H1 (cell line): Measurements from ENCODE around the gene AKR1D1. TPM values are rescaled to one million over a fixed set of nuclear protein-coding genes. Genes with fewer than 3 reads are reported as not detected.

Experiments
- CTCF ChIA-PET: fragments of 300-600 bp; sonication (Branson Sonifier 250); formaldehyde crosslinking; loops from one replicate; lab custom pipeline; 2021; ENCODE audit not compliant: partially characterized antibody; lab: Charles Lee
- POLR2A ChIA-PET: fragments of 300-600 bp; sonication (Branson Sonifier 250); formaldehyde crosslinking; loops from one replicate; lab custom pipeline; 2021; ENCODE audit warnings: inconsistent platforms; ENCODE audit not compliant: partially characterized antibody; lab: Charles Lee
- DNase-seq, 2 experiments: peaks; one replicate each; pipeline versions ENCODE4 v3.0.0 to v3.0.0-alpha.2; 2010 to 2022; ENCODE audit warnings: low spot score in 2 of 2, low read depth in 1 of 2, mixed read lengths in 1 of 2
- FAIRE-seq: peaks from 2 replicates; lab custom pipeline; 2011; peaks lifted over from hg19 to GRCh38; lab: Jason Lieb, UNC
- H2AFZ ChIP-seq: 2 replicates; pipeline ENCODE4 v1.8.1; 2012; ENCODE audit warnings: low read length, inconsistent platforms
- H2AK5ac ChIP-seq: 2 replicates; pipeline ENCODE4 v1.6.1; 2013; ENCODE audit warnings: low read depth, low read length
- H2BK120ac ChIP-seq: replicated peaks from 2 replicates; pipeline ENCODE3; 2013; ENCODE audit warnings: low read depth, low read length, inconsistent platforms
- H2BK12ac ChIP-seq: 2 replicates; pipeline ENCODE4 v1.6.1; 2013; ENCODE audit warnings: low read depth, low read length
- H2BK15ac ChIP-seq: 2 replicates; pipeline ENCODE4 v1.6.1; 2013; ENCODE audit warnings: low read length
- H2BK20ac ChIP-seq: 2 replicates; pipeline ENCODE4 v1.6.1; 2013; ENCODE audit warnings: low read length
- H2BK5ac ChIP-seq: 2 replicates; pipeline ENCODE4 v1.6.1; 2013; ENCODE audit warnings: low read depth, low read length
- H3K14ac ChIP-seq: 2 replicates; pipeline ENCODE4 v1.6.1; 2013; ENCODE audit warnings: inconsistent platforms; ENCODE audit not compliant: insufficient read length
- H3K18ac ChIP-seq: 2 replicates; pipeline ENCODE4 v1.6.1; 2013; ENCODE audit warnings: low read length; ENCODE audit errors: extremely low read depth
- H3K23ac ChIP-seq: 2 replicates; pipeline ENCODE4 v1.6.1; 2013; ENCODE audit warnings: inconsistent platforms; ENCODE audit not compliant: insufficient read length
- H3K23me2 ChIP-seq: 2 replicates; pipeline ENCODE4 v1.6.1; 2013; ENCODE audit warnings: low read depth, low read length
- H3K27ac ChIP-seq: 2 replicates; pipeline ENCODE4 v1.6.1; 2011; ENCODE audit warnings: low read depth, low read length, inconsistent platforms
- H3K27me3 ChIP-seq, 4 experiments: replicated peaks in 1 of 4; 1 replicate in 1 of 4; 2 replicates in 3 of 4; pipeline versions ENCODE4 v1.6.1 to v1.8.1; 2011 to 2013; ENCODE audit warnings: low read length in 3 of 4, mild to moderate bottlenecking in 3 of 4, inconsistent platforms in 2 of 4, mixed read lengths in 2 of 4, moderate library complexity in 1 of 4; ENCODE audit not compliant: control insufficient read depth in 3 of 4, insufficient read depth in 3 of 4; ENCODE audit errors: extremely low read depth in 1 of 4
- H3K36me3 ChIP-seq, 4 experiments: 2 replicates each; pipeline versions ENCODE4 v1.6.1 to v1.8.1; 2011 to 2013; ENCODE audit warnings: mild to moderate bottlenecking in 4 of 4, low read length in 3 of 4, moderate library complexity in 2 of 4, control low read depth in 1 of 4, inconsistent platforms in 1 of 4; ENCODE audit not compliant: insufficient read depth in 4 of 4, control insufficient read depth in 2 of 4
- H3K4ac ChIP-seq: replicated peaks from 2 replicates; pipeline ENCODE3; 2013; ENCODE audit warnings: low read length, low read depth, mixed read lengths, inconsistent platforms; ENCODE audit not compliant: insufficient read length
- H3K4me1 ChIP-seq, 4 experiments: replicated peaks in 1 of 4; 1 replicate in 1 of 4; 2 replicates in 3 of 4; pipeline versions ENCODE4 v1.6.1 to v1.8.1; 2011 to 2013; ENCODE audit warnings: low read length in 3 of 4, inconsistent platforms in 2 of 4, mixed read lengths in 1 of 4; ENCODE audit not compliant: insufficient read depth in 4 of 4, control insufficient read depth in 3 of 4
- H3K4me2 ChIP-seq, 2 experiments: 2 replicates each; pipeline versions ENCODE4 v1.6.1 to v1.8.1; 2011 to 2013; ENCODE audit warnings: low read depth in 2 of 2, low read length in 2 of 2, control low read depth in 1 of 2, inconsistent platforms in 1 of 2, mild to moderate bottlenecking in 1 of 2; ENCODE audit not compliant: insufficient read depth in 1 of 2
- H3K4me3 ChIP-seq, 4 experiments: fragments of 200-600, 300-600 bp in 1 of 4; sonication (generic), shearing (Covaris generic), sonication (Bioruptor Twin) in 1 of 4; 2 replicates each; pipeline versions ENCODE4 v1.5.1 to v1.8.1; 2011 to 2016; ENCODE audit warnings: low read length in 4 of 4, low read depth in 3 of 4, control low read depth in 2 of 4, inconsistent platforms in 2 of 4, mild to moderate bottlenecking in 2 of 4, mixed read lengths in 1 of 4, moderate library complexity in 1 of 4; ENCODE audit not compliant: insufficient read depth in 2 of 4; ENCODE audit errors: extremely low read depth in 1 of 4
- H3K56ac ChIP-seq: replicated peaks from 2 replicates; pipeline ENCODE3; 2013; ENCODE audit warnings: low read depth, mild to moderate bottlenecking, mixed read lengths, low read length, inconsistent platforms; ENCODE audit not compliant: insufficient read length
- H3K79me1 ChIP-seq: 2 replicates; pipeline ENCODE4 v1.6.1; 2013; ENCODE audit warnings: low read depth, low read length, control low read depth
- H3K79me2 ChIP-seq, 2 experiments: 2 replicates each; pipeline versions ENCODE4 v1.6.1 to v1.8.1; 2012 to 2013; ENCODE audit warnings: low read length in 2 of 2, mild to moderate bottlenecking in 2 of 2, inconsistent platforms in 1 of 2; ENCODE audit not compliant: insufficient read depth in 2 of 2, control insufficient read depth in 1 of 2
- H3K9ac ChIP-seq, 4 experiments: replicated peaks in 1 of 4; 1 replicate in 1 of 4; 2 replicates in 3 of 4; pipeline versions ENCODE4 v1.6.1 to v1.8.1; 2011 to 2013; ENCODE audit warnings: low read depth in 3 of 4, low read length in 3 of 4, control low read depth in 2 of 4, mild to moderate bottlenecking in 2 of 4, moderate library complexity in 2 of 4, inconsistent platforms in 1 of 4; ENCODE audit errors: extremely low read depth in 1 of 4
- H3K9me3 ChIP-seq, 2 experiments: 2 replicates each; pipeline versions ENCODE4 v1.6.1 to v1.8.1; 2012 to 2013; ENCODE audit warnings: mild to moderate bottlenecking in 2 of 2, moderate library complexity in 2 of 2, control low read depth in 1 of 2, inconsistent platforms in 1 of 2, low read depth in 1 of 2, low read length in 1 of 2, mixed read lengths in 1 of 2; ENCODE audit not compliant: insufficient read depth in 2 of 2
- H4K20me1 ChIP-seq, 2 experiments: replicated peaks in 1 of 2; 2 replicates each; pipeline versions ENCODE3 to v1.8.1; 2011 to 2013; ENCODE audit warnings: inconsistent platforms in 2 of 2, low read length in 2 of 2, mild to moderate bottlenecking in 1 of 2; ENCODE audit not compliant: insufficient read depth in 2 of 2, control insufficient read depth in 1 of 2
- H4K5ac ChIP-seq: 2 replicates; pipeline ENCODE4 v1.6.1; 2013; ENCODE audit warnings: low read length, low read depth, mixed read lengths, inconsistent platforms; ENCODE audit not compliant: insufficient read length
- H4K8ac ChIP-seq: 2 replicates; pipeline ENCODE4 v1.8.0; 2013; ENCODE audit warnings: mild to moderate bottlenecking, moderate library complexity, low read length, inconsistent platforms; ENCODE audit not compliant: insufficient read depth; ENCODE audit errors: extremely low read depth
- H4K91ac ChIP-seq: replicated peaks from 2 replicates; pipeline ENCODE3; 2013; ENCODE audit warnings: low read length, mixed read lengths, inconsistent platforms; ENCODE audit not compliant: insufficient read length
- ASH2L ChIP-seq: fragments of 200-600, 300-600 bp; sonication (generic); IDR thresholded peaks from one replicate; pipeline ENCODE4 v1.7.1; 2017; ENCODE audit warnings: low read length
- CBX8 ChIP-seq: fragments of 300-800, 300-1000 bp; sonication (generic); IDR thresholded peaks from 2 replicates; pipeline ENCODE4 v1.7.1; 2016; ENCODE audit warnings: low read depth, low read length, borderline replicate concordance
- CHD1 ChIP-seq: IDR thresholded peaks from 2 replicates; pipeline ENCODE4 v1.6.1; 2012; ENCODE audit warnings: low read depth, low read length, improper control_type of control experiment
- CHD2 ChIP-seq: IDR thresholded peaks from 2 replicates; pipeline ENCODE4 v1.6.1; 2012; ENCODE audit warnings: low read length, improper control_type of control experiment
- EP300 ChIP-seq, 2 experiments: IDR thresholded peaks; 1 replicate in 1 of 2; 2 replicates in 1 of 2; pipeline ENCODE4 v1.6.1; 2011 to 2012; ENCODE audit warnings: low read depth in 2 of 2, low read length in 2 of 2, mild to moderate bottlenecking in 2 of 2, borderline replicate concordance in 1 of 2, inconsistent platforms in 1 of 2, moderate library complexity in 1 of 2
- GABPA ChIP-seq: IDR thresholded peaks from 2 replicates; pipeline ENCODE4 v1.6.1; 2011; ENCODE audit warnings: mild to moderate bottlenecking, low read length, moderate library complexity, borderline replicate concordance; ENCODE audit not compliant: insufficient read depth
- JUN ChIP-seq: IDR thresholded peaks from 2 replicates; pipeline ENCODE4 v1.6.1; 2011; ENCODE audit warnings: low read depth, mild to moderate bottlenecking, improper control_type of control experiment, low read length
- JUND ChIP-seq: IDR thresholded peaks from 2 replicates; pipeline ENCODE4 v1.6.1; 2011; ENCODE audit warnings: mild to moderate bottlenecking, improper control_type of control experiment, low read length
- SAP30 ChIP-seq: fragments of 300-600 bp; sonication (generic); IDR thresholded peaks from 2 replicates; pipeline ENCODE4 v1.7.1; 2012; ENCODE audit warnings: low read length, moderate library complexity, mild to moderate bottlenecking, inconsistent platforms; ENCODE audit not compliant: insufficient read depth, insufficient replicate concordance
- SIRT6 ChIP-seq: IDR thresholded peaks from one replicate; pipeline ENCODE4 v1.7.1; 2012; ENCODE audit warnings: low read length, inconsistent platforms
- SRF ChIP-seq: IDR thresholded peaks from 2 replicates; pipeline ENCODE4 v1.6.1; 2011; ENCODE audit warnings: mild to moderate bottlenecking, low read depth, low read length, moderate library complexity
- WGBS, 2 experiments: shearing (Covaris generic) in 1 of 2; methylation state at CpG; one replicate each; pipeline versions ENCODE4 v1.1.6 to v1.1.7; 2013 to 2015; ENCODE audit warnings: low lambda C conversion rate in 2 of 2, mixed read lengths in 2 of 2, inconsistent platforms in 1 of 2, low coverage in 1 of 2, missing lambda C conversion rate in 1 of 2; ENCODE audit not compliant: insufficient replicate concordance in 2 of 2, insufficient coverage in 1 of 2, insufficient read length in 1 of 2; ENCODE audit errors: extremely low coverage in 1 of 2, missing lambda C conversion rate in 1 of 2; 5-methylcytosine and 5-hydroxymethylcytosine counted together
- polyA plus RNA-seq, 7 experiments: library from polyadenylated mRNA; depleted of rRNA in 3 of 7; stranded (reverse) in 5 of 7; unstranded in 2 of 7; fragments of >200 nt in 5 of 7; fragments of 200-250 nt in 2 of 7; gene quantifications; 1 replicate in 5 of 7; 2 replicates in 1 of 7; 4 replicates in 1 of 7; pipeline versions ENCODE4 v1.2.1 to v1.2.3, GENCODE V29; 2011 to 2013; ENCODE audit warnings: missing spikeins in 2 of 7, mixed read lengths in 2 of 7
- total RNA-seq: library from RNA; stranded (reverse); fragmentation: NEBNext Ultra II Directional; extraction: Animal tissue kit (Norgen Biotek cat#: 25700); gene quantifications from 2 replicates; pipeline ENCODE4 v1.2.1, GENCODE V29; 2021
- TF ChIP-seq, protein P1 (sequence below): IDR thresholded peaks from 2 replicates; pipeline ENCODE4 v1.6.1; 2011; ENCODE audit warnings: low read depth, mild to moderate bottlenecking, low read length; ENCODE audit not compliant: insufficient read depth

The AKR1D1 gene
- total and polyA plus RNA-seq, 2 of the 8 experiments (the other 6 are each of a cell fraction or from before 2014, with no cell fraction given), result not detected

DNA sequence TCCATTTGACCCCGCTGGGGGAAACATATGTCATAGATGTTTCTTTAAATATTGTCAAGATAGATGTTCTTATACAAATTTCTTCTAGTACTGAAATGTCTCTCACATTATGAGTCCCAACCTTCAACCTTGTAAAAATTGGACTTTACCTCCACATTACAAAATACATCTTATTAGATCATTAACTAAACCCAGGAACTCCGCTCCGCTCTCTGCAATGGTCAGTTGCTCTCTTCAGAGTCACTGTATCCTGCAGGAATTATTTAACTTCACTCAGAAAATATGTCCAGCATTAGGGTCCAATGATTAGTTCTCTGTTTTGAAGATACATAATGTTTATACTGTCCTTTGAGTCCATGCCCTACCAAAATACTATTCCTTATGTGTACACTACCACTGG lies 8.5 kb upstream of the AKR1D1 start:
- Histone ChIP-seq H3K18ac (no peak overlapping the region), H3K9ac (no peak overlapping the region), H3K23ac (no peak overlapping the region), H3K4me1 (peaks cover 1 to 8% (median 4%) of the 10 kb centered on the region in 4 experiments; a peak in 5 of 7 replicates), H4K8ac (no peak overlapping the region), H3K23me2 (no peaks in the 10 kb centered on the region), H3K4me2 (no peak overlapping the region), H2BK15ac (no peak overlapping the region), H3K36me3 (no peaks in the 10 kb centered on the region), H2AFZ (no peak overlapping the region), H3K9me3 (no peaks in the 10 kb centered on the region), H2BK120ac (no peak overlapping the region), H3K79me1 (no peaks in the 10 kb centered on the region), H3K4ac (no peak overlapping the region), H3K79me2 (no peaks in the 10 kb centered on the region), H3K14ac (no peak overlapping the region), H3K27ac (no peak overlapping the region), H3K56ac (no peak overlapping the region), H2BK20ac (no peak overlapping the region), H4K5ac (no peak overlapping the region), H4K91ac (no peak overlapping the region), H4K20me1 (no peaks in the 10 kb centered on the region), H3K4me3 (no peak overlapping the region), H2BK5ac (no peak overlapping the region), H2AK5ac (no peak overlapping the region), H3K27me3 (no peaks in the 10 kb centered on the region), H2BK12ac (no peak overlapping the region)
- POLR2A ChIA-PET, result no interaction called here
- WGBS, 2 experiments, result 87% methylated on average over 3 of the region's 3 CpGs; no CpG with 5 or more reads in 1 of the 2 experiments
- DNase-seq, result no peak
- CTCF ChIA-PET, result interaction anchor here (1.6 kb wide), 1 partner anchor 65 kb away, joined by 4 read pairs; no protein-coding TSS in a partner anchor
- peak; percentile 13 for FAIRE-seq
- TF ChIP-seq SAP30, result no peak
- TF ChIP-seq EP300 (IDR thresholded peaks at IDR 0.05; ENCODE audit: borderline replicate concordance in 1 of 2, low read depth in 2 of 2, low read length in 2 of 2), result no peak
- no peak for TF ChIP-seq GABPA
- TF ChIP-seq CHD1, result no peak
- TF ChIP-seq CHD2, result no peak
- TF ChIP-seq ASH2L, result no peak
- TF ChIP-seq SIRT6, result no peak
- no peak for TF ChIP-seq CBX8
- no peak for TF ChIP-seq JUN
- TF ChIP-seq JUND, result no peak
- TF ChIP-seq SRF, result no peak
- TF ChIP-seq, protein P1, sequence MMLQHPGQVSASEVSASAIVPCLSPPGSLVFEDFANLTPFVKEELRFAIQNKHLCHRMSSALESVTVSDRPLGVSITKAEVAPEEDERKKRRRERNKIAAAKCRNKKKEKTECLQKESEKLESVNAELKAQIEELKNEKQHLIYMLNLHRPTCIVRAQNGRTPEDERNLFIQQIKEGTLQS, result no peak
